ENCODE data around the gene NMRK1.

DNA sequence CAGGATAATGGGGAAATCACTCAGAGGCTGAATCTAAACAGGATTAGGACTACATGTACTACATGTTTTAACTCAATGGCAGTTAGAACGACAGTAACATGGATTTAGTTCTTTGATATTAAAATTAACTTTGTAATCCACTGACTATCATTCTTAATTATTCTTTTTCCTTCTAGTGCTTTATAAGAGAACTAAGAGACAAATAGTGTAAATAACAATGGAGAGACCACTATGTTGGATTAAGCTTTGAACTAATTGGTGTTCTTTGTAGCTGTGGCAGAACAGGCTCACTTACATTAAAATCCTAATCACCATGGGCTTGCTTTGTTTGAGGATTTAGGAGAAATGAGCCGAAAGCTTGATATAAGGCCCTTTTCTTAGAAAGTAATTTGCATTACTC lies 18.8 kb downstream of the NMRK1 start:
- TF ChIP-seq ZNF776 (tag by site-specific recombination; IDR thresholded peaks at IDR 0.05; ENCODE audit: borderline replicate concordance) (no peak), ZNF274 (IDR thresholded peaks at IDR 0.05; ENCODE audit: low read length) (no peak), ZNF274 (tag by site-specific recombination; IDR thresholded peaks at IDR 0.05; ENCODE audit: borderline replicate concordance) (no peak), HOXA7 (CRISPR knock-in tag; IDR thresholded peaks at IDR 0.05; ENCODE audit: borderline replicate concordance) (no peak), ZBTB1 (tag by site-specific recombination; IDR thresholded peaks at IDR 0.05) (no peak), ZNF24 (tag by site-specific recombination; IDR thresholded peaks at IDR 0.05) (no peak)
- TF ChIP-seq, protein P1, sequence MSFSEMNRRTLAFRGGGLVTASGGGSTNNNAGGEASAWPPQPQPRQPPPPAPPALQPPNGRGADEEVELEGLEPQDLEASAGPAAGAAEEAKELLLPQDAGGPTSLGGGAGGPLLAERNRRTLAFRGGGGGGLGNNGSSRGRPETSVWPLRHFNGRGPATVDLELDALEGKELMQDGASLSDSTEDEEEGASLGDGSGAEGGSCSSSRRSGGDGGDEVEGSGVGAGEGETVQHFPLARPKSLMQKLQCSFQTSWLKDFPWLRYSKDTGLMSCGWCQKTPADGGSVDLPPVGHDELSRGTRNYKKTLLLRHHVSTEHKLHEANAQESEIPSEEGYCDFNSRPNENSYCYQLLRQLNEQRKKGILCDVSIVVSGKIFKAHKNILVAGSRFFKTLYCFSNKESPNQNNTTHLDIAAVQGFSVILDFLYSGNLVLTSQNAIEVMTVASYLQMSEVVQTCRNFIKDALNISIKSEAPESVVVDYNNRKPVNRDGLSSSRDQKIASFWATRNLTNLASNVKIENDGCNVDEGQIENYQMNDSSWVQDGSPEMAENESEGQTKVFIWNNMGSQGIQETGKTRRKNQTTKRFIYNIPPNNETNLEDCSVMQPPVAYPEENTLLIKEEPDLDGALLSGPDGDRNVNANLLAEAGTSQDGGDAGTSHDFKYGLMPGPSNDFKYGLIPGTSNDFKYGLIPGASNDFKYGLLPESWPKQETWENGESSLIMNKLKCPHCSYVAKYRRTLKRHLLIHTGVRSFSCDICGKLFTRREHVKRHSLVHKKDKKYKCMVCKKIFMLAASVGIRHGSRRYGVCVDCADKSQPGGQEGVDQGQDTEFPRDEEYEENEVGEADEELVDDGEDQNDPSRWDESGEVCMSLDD (tag by site-specific recombination; IDR thresholded peaks at IDR 0.05): no peak

Data from HEK293 (cell line).